ENCODE measurements around the gene MAP3K3.

- TF ChIP-seq ESRRA (IDR thresholded peaks at IDR 0.05; ENCODE audit: low read length) (no peak), EGR1 (IDR thresholded peaks at IDR 0.05; ENCODE audit: borderline replicate concordance in 1 of 2, low read depth in 2 of 2, low read length in 2 of 2) (no peak), CTCF (IDR thresholded peaks at IDR 0.05 in 2 of 3, conservative IDR thresholded peaks at IDR 0.05 in 1 of 3; ENCODE audit: control insufficient read depth in 2 of 3, extremely low read depth in 1 of 3, insufficient read depth in 1 of 3, low read depth in 3 of 3, low read length in 3 of 3) (no peak)
These were observed 43.5 kb downstream of the MAP3K3 start for GRCh38 chr17:63665527-63666214.

All from GM12878 (cell line).